Raji (cell line): ENCODE measurements around the gene NKX2-3.

Source experiments
- POLR2A ChIP-seq: IDR thresholded peaks from 2 replicates; pipeline ENCODE4 v1.6.1; 2011; ENCODE audit warnings: low read depth, low read length, control low read depth; ENCODE audit not compliant: insufficient read depth

NKX2-3 gene

DNA sequence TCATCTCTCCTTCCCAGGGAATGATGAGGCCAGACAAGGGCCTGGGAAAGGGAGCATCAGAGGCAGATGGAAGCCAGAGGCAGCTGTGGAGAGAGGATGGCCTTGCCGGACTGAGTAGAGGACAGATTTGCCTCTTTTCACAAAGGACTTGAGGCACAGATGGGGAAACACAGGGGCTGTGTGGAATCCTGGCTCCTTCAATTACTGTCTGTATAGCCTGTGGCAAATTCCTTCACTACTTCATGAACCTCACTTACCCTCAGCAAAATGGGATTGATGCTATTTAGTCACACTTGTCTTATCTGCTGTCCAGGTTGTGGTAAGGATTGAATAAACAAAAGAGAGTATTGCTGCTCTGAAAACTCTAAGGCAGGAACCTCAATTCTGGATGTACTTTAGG lies 47.2 kb downstream of the NKX2-3 start:
- TF ChIP-seq POLR2A, result no peak

DNA sequence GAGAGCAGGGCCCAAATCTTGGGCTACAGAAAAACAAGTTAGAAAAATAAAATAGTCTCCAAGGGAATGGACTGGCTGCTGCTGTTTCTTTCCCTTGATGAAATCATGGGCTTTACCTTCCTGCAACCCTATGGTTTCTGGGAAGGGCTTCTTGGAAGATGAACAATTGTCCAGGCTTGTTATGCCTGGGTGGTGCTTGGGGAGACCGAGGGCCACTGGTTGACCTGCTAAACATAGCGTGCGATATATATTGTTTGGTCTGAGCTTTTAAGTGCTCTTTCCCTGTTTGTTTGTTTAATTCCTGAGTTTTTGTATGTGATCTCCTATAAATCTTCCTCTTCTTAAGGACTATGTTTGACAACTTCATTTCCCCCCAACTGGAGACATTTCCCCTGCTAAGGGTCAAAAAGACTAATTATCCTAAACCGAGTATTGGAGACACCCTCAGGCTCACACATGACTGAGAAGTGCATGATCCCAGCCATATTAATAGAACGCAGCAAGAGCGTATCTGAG lies 49.6 kb downstream of the NKX2-3 start:
- TF ChIP-seq POLR2A, result no peak

DNA sequence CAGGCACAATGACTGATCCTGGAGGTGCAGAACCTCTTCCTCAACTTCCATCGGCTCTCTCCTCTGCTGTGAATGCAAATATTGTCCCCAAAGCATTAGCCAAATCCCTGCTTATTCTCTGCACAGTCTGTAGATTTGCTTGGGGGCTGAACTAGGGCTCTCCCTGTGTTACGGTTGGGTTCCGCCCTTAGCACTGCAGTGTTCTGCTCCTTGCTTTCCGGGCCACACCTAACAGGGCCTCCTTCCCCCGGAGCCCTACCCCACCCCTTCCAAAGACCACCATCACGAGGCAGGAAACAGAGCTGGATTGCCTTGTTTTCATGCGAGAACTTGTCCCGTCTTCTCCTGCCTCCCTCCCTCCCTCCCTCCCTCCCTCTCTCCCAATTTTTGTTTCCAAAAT lies 50.9 kb downstream of the NKX2-3 start:
- TF ChIP-seq POLR2A, result no peak
